Activated CD4-positive, alpha-beta T cell treated with anti-CD3 and anti-CD28 coated beads, Interleukin-2, amount 10 ng/mL, durations not matched to agents 24 days and 14 days (primary cell): Measurements from ENCODE around the gene TIMM44. TPM values are rescaled to one million over a fixed set of nuclear protein-coding genes. Genes with fewer than 3 reads are reported as not detected.
"Not testable (repeated sequence)": the region's sequence is repeated elsewhere in the genome, so short reads cannot be mapped to it uniquely, and the experiment has no call there.

Experiments
- DNase-seq: peaks from one replicate; pipeline ENCODE4 v3.0.0; 2022
- H3K27ac Mint-ChIP-seq: one replicate; pipeline ENCODE4 v1.8.0; 2022; ENCODE audit warnings: mild to moderate bottlenecking, mixed read lengths
- H3K27me3 Mint-ChIP-seq: one replicate; pipeline ENCODE4 v1.8.0; 2022; ENCODE audit warnings: mixed read lengths
- H3K36me3 Mint-ChIP-seq: one replicate; pipeline ENCODE4 v1.8.0; 2022; ENCODE audit warnings: low read depth, mild to moderate bottlenecking, mixed read lengths
- H3K4me1 Mint-ChIP-seq: one replicate; pipeline ENCODE4 v1.8.0; 2021; ENCODE audit warnings: mixed read lengths
- H3K4me3 Mint-ChIP-seq: one replicate; pipeline ENCODE4 v1.8.0; 2022; ENCODE audit warnings: mild to moderate bottlenecking, moderate library complexity, mixed read lengths
- H3K9me3 Mint-ChIP-seq: one replicate; pipeline ENCODE4 v1.8.0; 2021; ENCODE audit warnings: mixed read lengths
- intact Hi-C: fragments of 100-400 bp; cut with micrococcal nuclease; formaldehyde crosslinking; loops from one replicate; pipeline ENCODE4 v1.15.1; 2023
- total RNA-seq: library from RNA; stranded (reverse); gene quantifications from 2 replicates; pipeline ENCODE4 v1.2.3, GENCODE V29; 2022

The TIMM44 gene
- total RNA-seq, 1 donor from 2014 or later, result 111 TPM

DNA sequence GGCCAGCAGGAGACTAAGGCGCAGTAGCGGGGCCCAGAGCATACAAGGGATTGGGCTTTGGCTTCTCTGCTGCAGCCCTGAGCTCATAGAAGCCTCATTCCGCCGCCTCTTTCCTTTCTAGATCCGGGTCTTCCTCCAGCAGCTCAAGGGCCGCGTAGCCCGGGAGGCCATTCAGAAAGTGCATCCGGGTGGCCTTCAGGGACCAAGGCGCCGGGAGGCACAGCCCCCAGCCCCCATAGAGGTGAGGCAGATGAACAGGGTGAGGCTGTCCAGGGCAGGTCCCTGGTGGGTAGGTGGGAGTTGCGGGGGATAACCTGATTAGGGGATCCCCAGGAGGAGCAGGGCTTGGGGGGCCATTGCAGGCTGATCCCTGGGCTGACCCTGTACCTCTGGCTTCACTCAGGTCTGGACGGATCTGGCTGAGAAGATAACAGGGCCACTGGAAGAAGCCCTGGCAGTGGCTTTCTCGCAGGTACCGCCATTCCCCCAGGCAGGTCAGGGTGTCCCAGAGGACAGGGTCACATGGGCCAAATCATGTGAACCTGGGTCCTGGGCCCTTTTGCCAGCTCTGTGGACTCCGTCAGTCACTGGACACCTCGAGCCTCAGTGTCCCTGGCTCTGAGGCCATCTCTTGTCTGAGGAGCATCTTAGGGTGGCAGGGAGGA is 22.0 kb downstream of the TIMM44 start:
- peaks cover 18% of the 10 kb centered on the region for H3K27me3 Mint-ChIP-seq
- H3K9me3 Mint-ChIP-seq, result no peaks in the 10 kb centered on the region
- intact Hi-C loops, result loop anchor here (1.0 to 2.0 kb wide), 2 partner anchors 68 to 1897 kb away; partner anchors contain the start of gene FBXL12
- no peak for DNase-seq
- H3K4me1 Mint-ChIP-seq, result peaks cover 28% of the 10 kb centered on the region
- H3K27ac Mint-ChIP-seq, result peak overlapping the region; percentile 98
- peak overlapping the region; percentile 94 for H3K4me3 Mint-ChIP-seq
- H3K36me3 Mint-ChIP-seq, result peaks cover 15% of the 10 kb centered on the region

GRCh38 chr19:7920519-7921301 is 22.8 kb downstream of the TIMM44 start:
- H3K27ac Mint-ChIP-seq, result peak overlapping the region; percentile 98
- H3K4me3 Mint-ChIP-seq, result peak overlapping the region; percentile 94
- H3K27me3 Mint-ChIP-seq, result peaks cover 21% of the 10 kb centered on the region
- peaks cover 27% of the 10 kb centered on the region for H3K4me1 Mint-ChIP-seq
- DNase-seq, result peak; percentile 98
- intact Hi-C loops, result loop anchor here (1.0 to 2.0 kb wide), 5 partner anchors 17 to 1898 kb away; partner anchors contain the start of genes FBXL12, MAP2K7 and TIMM44
- peaks cover 15% of the 10 kb centered on the region for H3K36me3 Mint-ChIP-seq
- H3K9me3 Mint-ChIP-seq, result no peaks in the 10 kb centered on the region

GRCh38 chr19:7919610-7920518 is 23.6 kb downstream of the TIMM44 start, which contains the start of gene SNAPC2:
Gene SNAPC2, plus strand, starts transcription at chr19:7920338. Its CDS starts 29 bp downstream, at chr19:7920367.
- no peaks in the 10 kb centered on the region for H3K9me3 Mint-ChIP-seq
- peaks cover 15% of the 10 kb centered on the region for H3K36me3 Mint-ChIP-seq
- H3K4me3 Mint-ChIP-seq, result peak within 1 kb of the TSS; percentile 94
- peak within 1 kb of the TSS; percentile 98 for H3K27ac Mint-ChIP-seq
- H3K4me1 Mint-ChIP-seq, result peaks cover 28% of the 10 kb centered on the region
- DNase-seq, result peak; percentile 99
- intact Hi-C loops, result loop anchor here (1.0 to 5.0 kb wide), 5 partner anchors 17 to 1899 kb away; partner anchors contain the start of genes FBXL12, MAP2K7 and TIMM44
- H3K27me3 Mint-ChIP-seq, result peaks cover 28% of the 10 kb centered on the region

GRCh38 chr19:7918615-7919421 is 24.6 kb downstream of the TIMM44 start:
- intact Hi-C loops, result loop anchor here (5.0 kb wide), 1 partner anchor 722 kb away; no protein-coding TSS in a partner anchor
- DNase-seq, result peak; percentile 59
- Mint-ChIP-seq H3K4me1 (peaks cover 26% of the 10 kb centered on the region), H3K27ac (no peak overlapping the region), H3K27me3 (peaks cover 29% of the 10 kb centered on the region), H3K4me3 (peak overlapping the region; percentile 94), H3K9me3 (no peaks in the 10 kb centered on the region), H3K36me3 (peaks cover 20% of the 10 kb centered on the region)

DNA sequence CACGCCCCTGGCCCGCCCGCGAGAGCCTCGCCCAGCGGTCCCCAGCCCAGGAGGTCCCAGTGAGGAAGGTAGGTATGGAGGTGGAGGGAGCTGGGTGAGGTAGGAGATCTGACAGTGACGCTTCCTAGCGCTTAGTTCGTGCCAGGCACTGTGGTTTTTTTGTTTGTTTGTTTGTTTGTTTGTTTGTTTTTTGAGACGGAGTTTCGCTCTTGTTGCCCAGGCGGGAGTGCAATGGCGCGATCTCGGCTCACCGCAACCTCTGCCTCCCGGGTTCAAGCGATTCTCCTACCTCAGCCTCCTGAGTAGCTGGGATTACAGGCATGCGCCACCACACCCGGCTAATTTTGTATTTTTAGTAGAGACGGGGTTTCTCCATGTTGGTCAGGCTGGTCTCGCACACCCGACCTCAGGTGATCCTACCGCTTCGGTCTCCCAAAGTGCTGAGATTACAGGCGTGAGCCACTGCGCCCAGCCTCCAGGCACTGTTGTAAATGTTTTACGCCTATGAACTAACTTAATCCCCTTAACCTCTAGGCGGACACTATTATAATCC is 25.3 kb downstream of the TIMM44 start:
- Mint-ChIP-seq H3K4me3 (peak overlapping the region; percentile 75), H3K36me3 (peaks cover 19% of the 10 kb centered on the region), H3K27me3 (peaks cover 29% of the 10 kb centered on the region), H3K4me1 (peaks cover 26% of the 10 kb centered on the region)
- intact Hi-C loops, result loop anchor here (5.0 kb wide), 1 partner anchor 721 kb away; no protein-coding TSS in a partner anchor
- not testable (repeated sequence) for DNase-seq, H3K27ac Mint-ChIP-seq, H3K9me3 Mint-ChIP-seq

GRCh38 chr19:7917267-7918061 is 26.0 kb downstream of the TIMM44 start:
- DNase-seq, result peak; percentile 89
- H3K4me3 Mint-ChIP-seq, result peak overlapping the region; percentile 85
- H3K27me3 Mint-ChIP-seq, result peaks cover 29% of the 10 kb centered on the region
- H3K4me1 Mint-ChIP-seq, result peaks cover 29% of the 10 kb centered on the region
- H3K9me3 Mint-ChIP-seq, result no peaks in the 10 kb centered on the region
- intact Hi-C loops, result loop anchor here (5.0 kb wide), 1 partner anchor 720 kb away; no protein-coding TSS in a partner anchor
- H3K27ac Mint-ChIP-seq, result peak overlapping the region; percentile 45
- peaks cover 21% of the 10 kb centered on the region for H3K36me3 Mint-ChIP-seq

- peaks cover 29% of the 10 kb centered on the region for H3K27me3 Mint-ChIP-seq
- H3K27ac Mint-ChIP-seq, result peak overlapping the region; percentile 45
- no peaks in the 10 kb centered on the region for H3K9me3 Mint-ChIP-seq
- H3K4me3 Mint-ChIP-seq, result peak overlapping the region; percentile 85
- peaks cover 27% of the 10 kb centered on the region for H3K4me1 Mint-ChIP-seq
- peaks cover 19% of the 10 kb centered on the region for H3K36me3 Mint-ChIP-seq
- no peak for DNase-seq
- intact Hi-C loops, result loop anchor here (5.0 kb wide), 1 partner anchor 720 kb away; no protein-coding TSS in a partner anchor
Measured at GRCh38 chr19:7916955-7917266, 26.6 kb downstream of the TIMM44 start.

GRCh38 chr19:7916103-7916954 is 27.1 kb downstream of the TIMM44 start:
- intact Hi-C loops, result loop anchor here (5.0 kb wide), 1 partner anchor 719 kb away; no protein-coding TSS in a partner anchor
- H3K27ac Mint-ChIP-seq, result peak overlapping the region; percentile 25
- H3K4me3 Mint-ChIP-seq, result peak overlapping the region; percentile 85
- peak; percentile 93 for DNase-seq
- peaks cover 24% of the 10 kb centered on the region for H3K36me3 Mint-ChIP-seq
- H3K27me3 Mint-ChIP-seq, result peaks cover 29% of the 10 kb centered on the region
- peaks cover 24% of the 10 kb centered on the region for H3K4me1 Mint-ChIP-seq
- no peaks in the 10 kb centered on the region for H3K9me3 Mint-ChIP-seq

DNA sequence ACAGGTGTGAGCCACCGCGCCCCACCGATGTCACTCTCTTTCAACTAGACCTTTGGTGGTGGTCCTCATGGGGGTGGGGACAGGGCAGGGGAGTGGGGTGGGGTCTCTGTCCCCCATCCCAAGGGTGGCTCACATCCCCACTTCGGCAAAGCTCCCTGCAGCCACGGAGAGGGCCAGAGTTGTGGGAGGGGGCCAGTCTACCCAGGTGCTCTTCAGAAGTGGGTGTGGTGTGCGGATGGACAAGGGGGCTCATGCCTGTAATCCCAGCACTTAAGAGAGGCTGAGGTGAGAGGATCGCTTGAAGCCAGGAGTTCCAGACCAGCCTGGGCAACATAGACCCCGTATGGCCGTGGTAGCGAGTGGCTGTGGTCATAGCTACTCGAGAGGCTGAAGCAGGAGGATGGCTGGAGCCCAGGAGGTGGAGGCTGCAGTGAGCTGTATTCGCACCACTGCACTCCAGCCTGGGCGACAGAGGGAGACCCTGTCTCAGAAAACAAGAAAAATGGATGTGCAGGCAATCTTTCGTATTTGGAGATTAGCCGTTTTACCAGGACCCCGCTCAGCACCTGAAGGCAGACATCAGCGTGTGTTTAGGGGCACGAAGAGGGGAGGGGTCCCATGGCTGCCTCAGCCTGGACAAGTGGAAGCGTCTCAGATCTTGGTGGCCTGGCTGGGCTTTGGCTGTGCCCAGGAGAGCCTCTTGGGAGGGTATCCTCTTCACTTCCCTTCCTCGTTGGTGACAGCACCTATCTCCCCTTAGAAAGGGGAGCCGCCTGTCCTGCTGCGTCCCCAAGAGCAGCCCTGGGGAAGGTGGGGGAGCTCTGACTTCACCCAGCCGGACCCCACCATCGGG is 28.0 kb downstream of the TIMM44 start:
- intact Hi-C loops, result loop anchor here (5.0 kb wide), 1 partner anchor 718 kb away; no protein-coding TSS in a partner anchor
- no peaks in the 10 kb centered on the region for H3K9me3 Mint-ChIP-seq
- H3K4me1 Mint-ChIP-seq, result peaks cover 18% of the 10 kb centered on the region
- peaks cover 26% of the 10 kb centered on the region for H3K36me3 Mint-ChIP-seq
- H3K27ac Mint-ChIP-seq, result no peak overlapping the region
- H3K27me3 Mint-ChIP-seq, result peaks cover 27% of the 10 kb centered on the region
- DNase-seq, result no peak
- H3K4me3 Mint-ChIP-seq, result peak overlapping the region; percentile 85

- H3K9me3 Mint-ChIP-seq, result no peaks in the 10 kb centered on the region
- intact Hi-C loops, result loop anchor here (5.0 kb wide), 1 partner anchor 717 kb away; no protein-coding TSS in a partner anchor
Measured at GRCh38 chr19:7914598-7915045, 28.8 kb downstream of the TIMM44 start, which contains the start of gene TGFBR3L. Gene TGFBR3L, plus strand, starts transcription at chr19:7914830.

More at GRCh38 chr19:7914598-7915045, 28.8 kb downstream of the TIMM44 start, which contains the start of gene TGFBR3L:
- H3K27me3 Mint-ChIP-seq, result peaks cover 23% of the 10 kb centered on the region
- peaks cover 12% of the 10 kb centered on the region for H3K4me1 Mint-ChIP-seq
- H3K4me3 Mint-ChIP-seq, result peak within 1 kb of the TSS; percentile 85
- H3K27ac Mint-ChIP-seq, result no peak within 1 kb of the TSS
- no peak for DNase-seq
- H3K36me3 Mint-ChIP-seq, result peaks cover 27% of the 10 kb centered on the region
